Left ventricle myocardium inferior (tissue), 1 donor: ENCODE data around the gene AADAT. TPM values are rescaled to one million over a fixed set of nuclear protein-coding genes. Genes with fewer than 3 reads are reported as not detected.

Source experiments
- DNase-seq: peaks from one replicate; pipeline ENCODE4 v3.0.0-alpha.2; 2020
- H3K27ac ChIP-seq: fragments of 200-600 bp; replicated peaks from 2 replicates; pipeline ENCODE4 v1.8.0; 2021
- H3K27me3 ChIP-seq: fragments of 200-600 bp; 2 replicates; pipeline ENCODE4 v1.8.0; 2021; ENCODE audit warnings: low read depth
- H3K36me3 ChIP-seq: fragments of 200-600 bp; 2 replicates; pipeline ENCODE4 v1.8.0; 2021
- H3K4me1 ChIP-seq: fragments of 200-600 bp; 2 replicates; pipeline ENCODE4 v1.8.0; 2021
- H3K4me3 ChIP-seq: fragments of 200-600 bp; 2 replicates; pipeline ENCODE4 v1.8.0; 2021; ENCODE audit warnings: mild to moderate bottlenecking, moderate library complexity
- H3K9me3 ChIP-seq: fragments of 200-600 bp; replicated peaks from 2 replicates; pipeline ENCODE4 v1.8.0; 2021
- intact Hi-C: fragments of 100-400 bp; cut with micrococcal nuclease; formaldehyde crosslinking; loops from one replicate; pipeline ENCODE4 v1.11.0; 2022
- total RNA-seq: library from RNA; stranded (reverse); fragmentation: NEBNext Ultra II Directional; extraction: Animal tissue kit (Norgen Biotek cat#: 25700); gene quantifications from one replicate; pipeline ENCODE4 v1.2.1, GENCODE V29; 2021
- TF ChIP-seq, protein P1 (sequence below): fragments of 200-600 bp; IDR thresholded peaks from 2 replicates; pipeline ENCODE4 v1.8.0; 2021; ENCODE audit warnings: antibody characterized with exemption, mild to moderate bottlenecking, borderline replicate concordance
- donor health status: DM: no; HTN: yes; CAD: no; lungs with severe emphysema.

The AADAT gene
- total RNA-seq, 1 donor from 2014 or later: 2.2 TPM

- Histone ChIP-seq H3K36me3 (no peaks in the 10 kb centered on the region), H3K27me3 (peaks cover 2% of the 10 kb centered on the region), H3K27ac (no peak overlapping the region), H3K9me3 (no peaks in the 10 kb centered on the region), H3K4me1 (no peaks in the 10 kb centered on the region), H3K4me3 (no peak overlapping the region)
- intact Hi-C loops: no loop called here
- TF ChIP-seq, protein P1, sequence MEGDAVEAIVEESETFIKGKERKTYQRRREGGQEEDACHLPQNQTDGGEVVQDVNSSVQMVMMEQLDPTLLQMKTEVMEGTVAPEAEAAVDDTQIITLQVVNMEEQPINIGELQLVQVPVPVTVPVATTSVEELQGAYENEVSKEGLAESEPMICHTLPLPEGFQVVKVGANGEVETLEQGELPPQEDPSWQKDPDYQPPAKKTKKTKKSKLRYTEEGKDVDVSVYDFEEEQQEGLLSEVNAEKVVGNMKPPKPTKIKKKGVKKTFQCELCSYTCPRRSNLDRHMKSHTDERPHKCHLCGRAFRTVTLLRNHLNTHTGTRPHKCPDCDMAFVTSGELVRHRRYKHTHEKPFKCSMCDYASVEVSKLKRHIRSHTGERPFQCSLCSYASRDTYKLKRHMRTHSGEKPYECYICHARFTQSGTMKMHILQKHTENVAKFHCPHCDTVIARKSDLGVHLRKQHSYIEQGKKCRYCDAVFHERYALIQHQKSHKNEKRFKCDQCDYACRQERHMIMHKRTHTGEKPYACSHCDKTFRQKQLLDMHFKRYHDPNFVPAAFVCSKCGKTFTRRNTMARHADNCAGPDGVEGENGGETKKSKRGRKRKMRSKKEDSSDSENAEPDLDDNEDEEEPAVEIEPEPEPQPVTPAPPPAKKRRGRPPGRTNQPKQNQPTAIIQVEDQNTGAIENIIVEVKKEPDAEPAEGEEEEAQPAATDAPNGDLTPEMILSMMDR: no peak
- no peak for DNase-seq
Observed at GRCh38 chr4:170035231-170035630, 54.5 kb downstream of the AADAT start.

DNA sequence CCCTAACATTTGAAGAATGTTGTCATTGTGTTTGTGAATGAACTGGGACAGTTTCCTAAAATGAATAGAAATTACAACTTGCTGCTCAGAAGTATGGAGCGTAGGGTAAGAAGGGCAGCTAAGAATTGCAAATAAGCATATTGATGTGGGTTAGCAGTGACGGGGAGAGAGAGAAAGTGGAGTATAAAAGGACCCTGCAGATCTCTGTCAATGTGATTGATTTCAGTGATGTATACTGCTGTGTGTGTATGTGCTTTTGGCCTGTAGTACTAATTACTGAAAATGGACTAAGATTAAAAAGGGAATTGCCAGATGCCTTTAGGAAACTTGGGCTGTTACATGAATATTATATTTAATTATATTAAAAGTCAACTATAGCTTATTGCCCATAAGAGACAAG lies 55.8 kb downstream of the AADAT start:
- DNase-seq: no peak
- TF ChIP-seq, protein P1: no peak
- Histone ChIP-seq H3K36me3 (no peaks in the 10 kb centered on the region), H3K9me3 (no peaks in the 10 kb centered on the region), H3K4me3 (no peak overlapping the region), H3K27ac (no peak overlapping the region), H3K4me1 (no peaks in the 10 kb centered on the region), H3K27me3 (no peaks in the 10 kb centered on the region)
- intact Hi-C loops: no loop called here

DNA sequence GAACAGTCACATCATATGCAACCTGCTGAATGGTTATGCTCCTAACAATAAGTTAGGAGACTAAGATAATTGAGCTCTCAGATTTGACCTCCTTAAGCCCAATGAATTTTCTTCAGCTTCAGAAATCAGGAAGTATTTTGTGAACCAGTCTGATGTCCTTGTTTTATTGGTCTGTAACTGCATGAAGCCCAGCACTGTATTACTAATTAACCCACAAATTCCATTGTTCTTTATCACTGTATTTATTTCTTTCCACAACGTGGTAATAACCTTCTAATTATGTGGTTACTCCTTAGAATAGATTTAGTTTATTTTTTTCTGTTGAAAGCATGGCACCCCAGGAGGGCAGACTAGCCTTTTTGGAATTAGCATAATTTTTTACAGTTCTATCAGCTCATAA lies 59.6 kb downstream of the AADAT start:
- intact Hi-C loops: no loop called here
- TF ChIP-seq, protein P1: no peak
- H3K9me3 ChIP-seq: no peaks in the 10 kb centered on the region
- no peaks in the 10 kb centered on the region for H3K36me3 ChIP-seq
- H3K4me1 ChIP-seq: peaks cover 21% of the 10 kb centered on the region
- no peaks in the 10 kb centered on the region for H3K27me3 ChIP-seq
- no peak overlapping the region for H3K4me3 ChIP-seq
- no peak for DNase-seq
- no peak overlapping the region for H3K27ac ChIP-seq

DNA sequence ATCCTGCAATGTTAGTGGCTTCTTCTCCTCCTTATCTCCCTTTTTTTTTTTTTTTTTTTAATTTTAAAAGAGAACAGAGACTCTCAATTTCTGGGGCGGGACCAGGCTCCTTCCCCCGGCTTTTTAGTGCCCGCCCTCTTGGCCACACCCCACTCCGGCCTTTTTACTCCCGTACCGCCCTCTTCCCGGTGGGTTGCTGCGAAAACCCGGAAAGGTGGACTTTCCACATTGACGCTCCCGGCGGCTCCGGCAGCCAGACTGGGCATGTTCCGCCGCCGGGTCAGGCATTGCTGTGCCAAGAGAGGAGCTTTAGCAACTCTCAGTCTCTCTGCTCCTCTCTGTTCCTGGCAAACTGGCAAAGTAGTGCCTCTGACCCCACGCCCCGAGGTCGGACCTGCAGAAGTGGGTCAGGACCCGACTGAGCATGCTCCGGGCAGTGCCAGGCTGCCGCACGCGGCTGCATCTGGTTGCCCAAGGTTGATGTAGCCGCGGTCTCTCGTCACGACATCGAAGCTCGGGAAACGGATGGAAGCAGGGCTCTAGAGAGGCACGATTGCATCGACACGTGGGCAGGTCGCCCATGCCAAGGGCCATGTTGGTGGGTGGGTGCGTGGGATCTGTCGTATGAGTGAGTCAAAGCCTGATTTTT lies 62.5 kb downstream of the AADAT start:
- Histone ChIP-seq H3K27me3 (no peaks in the 10 kb centered on the region), H3K9me3 (no peaks in the 10 kb centered on the region), H3K4me1 (peaks cover 21% of the 10 kb centered on the region), H3K4me3 (peak overlapping the region; percentile 99), H3K36me3 (no peaks in the 10 kb centered on the region), H3K27ac (peak overlapping the region; percentile 93)
- DNase-seq: peak; percentile 96
- TF ChIP-seq, protein P1: no peak
- intact Hi-C loops: loop anchor here (10.0 kb wide), 1 partner anchor 413 kb away; the partner anchor contains the start of gene NEK1

DNA sequence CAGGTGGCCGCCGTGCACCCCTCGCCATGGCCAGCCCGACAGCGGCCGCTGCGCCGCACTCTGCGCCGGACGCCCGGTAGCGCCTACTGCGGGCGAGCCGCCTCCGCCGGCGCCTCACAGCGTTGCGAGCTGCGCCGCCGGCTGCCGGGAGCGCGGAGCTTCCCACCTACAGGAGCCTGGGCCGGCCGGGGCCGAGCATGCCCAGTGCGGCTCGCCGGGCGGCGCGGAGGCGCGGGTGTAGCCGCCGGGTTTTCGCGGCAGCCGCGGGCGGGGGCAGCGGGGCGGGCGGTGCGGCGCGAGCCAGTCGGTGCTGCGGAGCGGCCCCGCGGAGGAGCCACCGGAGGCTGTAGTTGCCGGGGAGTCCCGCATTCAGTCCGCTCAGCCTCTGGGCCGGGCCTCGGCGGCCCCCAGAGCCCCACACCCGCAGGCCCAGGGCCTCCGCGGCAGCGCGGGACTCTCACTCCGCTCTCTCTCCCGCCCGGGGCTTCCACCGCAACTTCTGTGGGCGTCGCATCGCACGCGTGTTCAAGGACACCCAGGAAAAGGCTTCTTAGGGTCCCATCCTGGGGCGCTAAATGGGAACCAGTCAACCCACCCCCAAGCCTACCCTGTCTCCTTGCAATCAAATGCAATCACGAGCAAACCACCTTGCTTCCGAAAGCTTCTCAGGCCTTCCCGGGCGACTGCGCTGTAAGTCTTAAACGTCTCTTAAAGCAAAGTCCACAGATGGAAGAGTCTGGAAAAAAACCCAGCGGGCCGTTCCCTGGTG lies 63.3 kb downstream of the AADAT start, which contains the start of gene MFAP3L:
Gene MFAP3L (minus strand): TSS at position 143 of the 769 bp plus-strand sequence. CDS start 20,518 bp downstream, outside the sequence.
- intact Hi-C loops: loop anchor here (10.0 kb wide), 1 partner anchor 412 kb away; the partner anchor contains the start of gene NEK1
- no peaks in the 10 kb centered on the region for H3K9me3 ChIP-seq
- peaks cover 21% of the 10 kb centered on the region for H3K4me1 ChIP-seq
- peak; percentile 90 for DNase-seq
- TF ChIP-seq, protein P1: peak; percentile 25
- peak within 1 kb of the TSS; percentile 99 for H3K4me3 ChIP-seq
- no peaks in the 10 kb centered on the region for H3K36me3 ChIP-seq
- peak within 1 kb of the TSS; percentile 93 for H3K27ac ChIP-seq
- no peaks in the 10 kb centered on the region for H3K27me3 ChIP-seq
